ENCODE results near the gene TCF12. TPM values are rescaled to one million over a fixed set of nuclear protein-coding genes. Genes with fewer than 3 reads are reported as not detected.

The TCF12 gene
- total and polyA plus RNA-seq, 11 donors, result 6.5 to 77.3 (median 43.5) TPM

DNA sequence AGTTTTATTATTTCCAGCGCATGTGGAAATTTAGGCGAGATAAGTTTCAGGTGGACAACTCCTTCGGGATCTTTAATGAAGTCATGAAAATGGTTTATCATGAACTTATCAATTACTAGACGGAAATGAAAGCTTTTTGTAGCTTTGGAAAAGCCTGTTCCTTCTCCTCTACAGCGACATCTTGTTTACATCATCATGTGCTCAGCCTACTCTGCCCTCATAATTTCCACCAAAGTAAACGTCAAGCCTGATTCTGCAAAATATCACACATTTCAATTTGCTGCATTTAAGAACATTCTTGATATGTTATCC is 393.5 kb downstream of the TCF12 start:
- Histone ChIP-seq H3K9me3 (no peaks in the 10 kb centered on the region), H3K4me3 (no peak overlapping the region), H3K27ac (peak overlapping the region in 1 of 12 donors; percentile 29), H3K4me1 (peaks cover 0 to 15% (median 3%) of the 10 kb centered on the region in 12 donors), H3K36me3 (no peaks in the 10 kb centered on the region), H3K27me3 (no peaks in the 10 kb centered on the region)
- intact Hi-C loops (cut with DNase I), result no loop called here
- TF ChIP-seq POLR2A (IDR thresholded peaks at IDR 0.05), result no peak
- TF ChIP-seq, protein P1, sequence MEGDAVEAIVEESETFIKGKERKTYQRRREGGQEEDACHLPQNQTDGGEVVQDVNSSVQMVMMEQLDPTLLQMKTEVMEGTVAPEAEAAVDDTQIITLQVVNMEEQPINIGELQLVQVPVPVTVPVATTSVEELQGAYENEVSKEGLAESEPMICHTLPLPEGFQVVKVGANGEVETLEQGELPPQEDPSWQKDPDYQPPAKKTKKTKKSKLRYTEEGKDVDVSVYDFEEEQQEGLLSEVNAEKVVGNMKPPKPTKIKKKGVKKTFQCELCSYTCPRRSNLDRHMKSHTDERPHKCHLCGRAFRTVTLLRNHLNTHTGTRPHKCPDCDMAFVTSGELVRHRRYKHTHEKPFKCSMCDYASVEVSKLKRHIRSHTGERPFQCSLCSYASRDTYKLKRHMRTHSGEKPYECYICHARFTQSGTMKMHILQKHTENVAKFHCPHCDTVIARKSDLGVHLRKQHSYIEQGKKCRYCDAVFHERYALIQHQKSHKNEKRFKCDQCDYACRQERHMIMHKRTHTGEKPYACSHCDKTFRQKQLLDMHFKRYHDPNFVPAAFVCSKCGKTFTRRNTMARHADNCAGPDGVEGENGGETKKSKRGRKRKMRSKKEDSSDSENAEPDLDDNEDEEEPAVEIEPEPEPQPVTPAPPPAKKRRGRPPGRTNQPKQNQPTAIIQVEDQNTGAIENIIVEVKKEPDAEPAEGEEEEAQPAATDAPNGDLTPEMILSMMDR (IDR thresholded peaks at IDR 0.05), result no peak
- DNase-seq (no peak), ATAC-seq (no peak)
- 84 to 89% (median 86%) methylated on average over 6 of the region's 6 CpGs for WGBS, 4 donors

DNA sequence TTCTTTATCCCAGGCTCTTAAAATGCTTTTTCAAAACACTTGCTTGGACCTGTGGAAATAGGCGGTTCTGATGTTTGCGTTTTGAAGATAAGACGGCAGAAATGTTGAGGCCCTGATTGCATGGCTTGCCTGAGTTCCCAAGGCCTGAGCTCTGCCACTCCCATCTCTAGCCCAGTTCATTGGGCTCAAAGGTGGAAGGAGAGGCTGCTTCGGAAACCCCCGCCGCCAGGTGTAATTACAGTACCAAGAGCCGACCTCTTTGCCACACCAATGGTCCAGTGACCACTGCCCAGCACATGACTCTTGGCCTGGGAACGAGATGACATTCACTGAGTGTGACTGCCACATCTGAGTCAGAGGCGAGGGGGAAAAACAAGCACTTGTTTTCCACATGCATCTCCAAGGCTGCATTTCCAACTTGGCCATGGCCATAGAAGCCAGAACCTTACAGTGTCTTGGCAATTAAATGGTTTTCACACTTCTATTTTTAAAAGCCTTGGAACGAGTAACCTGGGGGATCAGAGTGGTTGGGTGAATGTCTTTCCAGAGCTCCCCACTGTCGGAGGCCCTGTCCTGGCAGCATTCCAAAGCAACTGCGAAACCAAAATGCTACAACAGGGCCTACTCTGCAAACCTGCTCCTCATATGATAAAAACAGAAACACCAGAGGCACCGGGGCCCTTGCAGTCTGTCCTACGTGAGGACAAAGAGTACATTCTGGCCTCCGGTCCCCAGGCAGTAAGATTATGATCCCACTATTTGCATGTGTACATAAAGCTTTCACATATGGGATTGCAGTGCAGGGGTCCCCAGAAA is 394.1 kb downstream of the TCF12 start:
- 54 to 68% (median 62%) methylated on average over 15 of the region's 15 CpGs for WGBS, 4 donors
- peak; percentile 33 to 86 (median 64) for ATAC-seq
- H3K36me3 ChIP-seq, result no peaks in the 10 kb centered on the region
- peak overlapping the region in 7 of 12 donors; percentile 1 to 58 (median 43) for H3K27ac ChIP-seq
- peaks cover 0 to 10% (median 0%) of the 10 kb centered on the region in 12 donors for H3K4me1 ChIP-seq
- H3K27me3 ChIP-seq, result no peaks in the 10 kb centered on the region
- intact Hi-C loops (cut with DNase I), result no loop called here
- H3K4me3 ChIP-seq, result no peak overlapping the region
- H3K9me3 ChIP-seq, result no peaks in the 10 kb centered on the region
- TF ChIP-seq POLR2A (IDR thresholded peaks at IDR 0.05), result no peak
- TF ChIP-seq, protein P1 (IDR thresholded peaks at IDR 0.05), result no peak
- DNase-seq, result peak in 1 of 5 donors; percentile 64

DNA sequence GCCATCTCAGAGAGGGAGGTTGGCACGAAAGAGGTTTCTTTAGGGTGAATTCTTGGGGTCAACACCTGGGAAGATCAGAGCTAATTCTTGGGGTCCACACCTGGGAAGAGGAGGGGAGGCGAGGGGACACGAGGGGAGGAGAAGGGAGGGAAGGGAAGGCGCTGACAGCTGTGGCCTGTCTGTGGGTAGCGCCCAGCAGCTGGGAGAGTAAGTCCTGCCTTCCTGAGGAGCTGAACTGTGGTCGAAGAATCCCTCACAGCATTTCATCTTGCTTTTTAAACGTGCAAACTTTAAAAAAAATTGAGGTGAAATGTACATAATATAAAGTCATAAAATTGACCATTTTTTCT is 394.7 kb downstream of the TCF12 start:
- no peak for TF ChIP-seq POLR2A (IDR thresholded peaks at IDR 0.05)
- TF ChIP-seq, protein P1 (IDR thresholded peaks at IDR 0.05), result no peak
- DNase-seq, result no peak
- Histone ChIP-seq H3K27me3 (no peaks in the 10 kb centered on the region), H3K9me3 (no peaks in the 10 kb centered on the region), H3K4me1 (peaks cover 0 to 10% (median 0%) of the 10 kb centered on the region in 12 donors), H3K27ac (peak overlapping the region in 7 of 12 donors; percentile 1 to 58 (median 43)), H3K36me3 (no peaks in the 10 kb centered on the region), H3K4me3 (no peak overlapping the region)
- ATAC-seq, result peak in 1 of 4 donors; percentile 6
- 78 to 86% (median 80%) methylated on average over 7 of the region's 7 CpGs for WGBS, 4 donors
- intact Hi-C loops (cut with DNase I), result no loop called here

DNA sequence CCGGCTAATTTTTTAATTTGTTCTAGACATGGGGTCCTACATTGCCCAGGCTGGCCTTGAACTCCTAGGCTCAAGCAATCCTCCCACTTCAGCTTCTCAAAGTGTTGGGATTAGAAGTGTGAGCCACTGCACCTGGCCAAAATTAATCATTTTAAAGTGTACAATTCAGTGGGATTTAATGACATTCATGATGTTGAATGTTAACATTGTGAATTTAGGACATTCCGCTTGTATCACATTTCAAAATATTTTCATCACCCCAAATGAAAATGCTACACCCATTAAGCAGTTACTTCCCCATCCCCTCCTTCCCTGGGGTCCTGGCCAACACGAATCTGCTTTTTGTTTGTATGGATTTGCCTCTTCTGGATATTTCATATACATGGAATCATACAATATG is 395.8 kb downstream of the TCF12 start:
- H3K9me3 ChIP-seq, result no peaks in the 10 kb centered on the region
- no peak overlapping the region for H3K27ac ChIP-seq
- H3K4me3 ChIP-seq, result no peak overlapping the region
- no peak for TF ChIP-seq POLR2A (IDR thresholded peaks at IDR 0.05)
- TF ChIP-seq, protein P1 (IDR thresholded peaks at IDR 0.05), result no peak
- no peaks in the 10 kb centered on the region for H3K27me3 ChIP-seq
- intact Hi-C loops (cut with DNase I), result no loop called here
- peaks cover 0 to 10% (median 0%) of the 10 kb centered on the region in 12 donors for H3K4me1 ChIP-seq
- ATAC-seq (no peak), DNase-seq (no peak)
- WGBS, 4 donors, result 87 to 91% (median 91%) methylated on average over 3 of the region's 3 CpGs
- no peaks in the 10 kb centered on the region for H3K36me3 ChIP-seq
